RKO (cell line): ENCODE measurements around the gene CFD.

Source experiments
- DNase-seq: peaks from one replicate; pipeline ENCODE4 v3.0.0-alpha.2; 2016; ENCODE audit warnings: low spot score

The CFD gene

GRCh38 chr19:906480-906879 is 47.0 kb downstream of the CFD start:
- no peak for DNase-seq

- DNase-seq = no peak
These were observed 47.9 kb downstream of the CFD start for GRCh38 chr19:907183-907853.

GRCh38 chr19:911197-912033 is 52.0 kb downstream of the CFD start:
- DNase-seq = no peak

GRCh38 chr19:912181-913079 is 53.0 kb downstream of the CFD start:
- DNase-seq = no peak
